SU-DHL-6 (cell line): ENCODE results near the gene PGBD5.

Experiments
- H2AFZ ChIP-seq: fragments of 200-600 bp; sonication (generic); 2 replicates; pipeline ENCODE4 v1.6.1; 2014; ENCODE audit warnings: low read depth, mild to moderate bottlenecking, moderate library complexity, mixed read lengths, antibody characterized with exemption, low read length; ENCODE audit not compliant: severe bottlenecking
- H3F3A ChIP-seq: fragments of 200-600 bp; shearing (Covaris generic); 2 replicates; pipeline ENCODE4 v1.6.0; 2016; ENCODE audit warnings: antibody characterized with exemption, mild to moderate bottlenecking; ENCODE audit not compliant: insufficient read depth
- H3K27ac ChIP-seq: fragments of 200-600 bp; sonication (generic); 2 replicates; pipeline ENCODE4 v1.5.1; 2016; ENCODE audit warnings: low read depth, mild to moderate bottlenecking, low read length, moderate library complexity, mixed read lengths
- H3K27me3 ChIP-seq: fragments of 200-600 bp; sonication (generic), shearing (Covaris generic); 2 replicates; pipeline ENCODE4 v1.6.0; 2014; ENCODE audit warnings: mild to moderate bottlenecking, low read length
- H3K36me3 ChIP-seq: fragments of 200-600 bp; sonication (generic); 2 replicates; pipeline ENCODE4 v1.6.1; 2014; ENCODE audit warnings: mild to moderate bottlenecking, low read length, mixed read lengths
- H3K4me2 ChIP-seq: fragments of 300-600, 200-600 bp; shearing (Covaris generic), sonication (generic); 2 replicates; pipeline ENCODE4 v1.6.0; 2014; ENCODE audit warnings: low read length, low read depth, mild to moderate bottlenecking; ENCODE audit not compliant: poor library complexity, severe bottlenecking
- H3K4me3 ChIP-seq: fragments of 200-600 bp; sonication (generic); 2 replicates; pipeline ENCODE4 v1.5.1; 2014; ENCODE audit warnings: antibody characterized with exemption, low read length, mild to moderate bottlenecking, mixed read lengths; ENCODE audit not compliant: insufficient read depth, poor library complexity, severe bottlenecking
- H3K79me2 ChIP-seq: fragments of 200-600 bp; sonication (generic); 2 replicates; pipeline ENCODE4 v1.6.1; 2014; ENCODE audit warnings: mild to moderate bottlenecking, low read length, moderate library complexity; ENCODE audit not compliant: insufficient read depth
- H3K9ac ChIP-seq: fragments of 200-600 bp; sonication (generic); 2 replicates; pipeline ENCODE4 v1.7.0; 2014; ENCODE audit warnings: mild to moderate bottlenecking, low read length
- H3K9me2 ChIP-seq: fragments of 200-600 bp; sonication (generic); replicated peaks from 2 replicates; pipeline ENCODE4 v1.6.1; 2014; ENCODE audit warnings: low read length; ENCODE audit not compliant: insufficient read depth
- H3K9me3 ChIP-seq: fragments of 200-600 bp; sonication (generic); 2 replicates; pipeline ENCODE4 v1.6.1; 2014; ENCODE audit warnings: low read length, mixed read lengths; ENCODE audit not compliant: insufficient read depth
- H4K20me1 ChIP-seq: fragments of 200-600 bp; sonication (generic); 2 replicates; pipeline ENCODE4 v1.6.1; 2014; ENCODE audit warnings: low read depth, mild to moderate bottlenecking, antibody characterized with exemption, low read length, moderate library complexity, mixed read lengths
- EZH2phosphoT487 ChIP-seq: fragments of 200-600 bp; sonication (generic), shearing (Covaris generic); conservative IDR thresholded peaks from 2 replicates; pipeline ENCODE4 v1.6.1; 2018; ENCODE audit warnings: mild to moderate bottlenecking, antibody characterized with exemption, low read length, moderate library complexity, mixed read lengths
- TF ChIP-seq, protein P1 (sequence below): fragments of 200-600 bp; sonication (generic); IDR thresholded peaks from one replicate; pipeline ENCODE4 v1.5.1; 2017; ENCODE audit warnings: antibody characterized with exemption, mild to moderate bottlenecking, low read length, moderate library complexity; ENCODE audit not compliant: insufficient read depth, poor library complexity, severe bottlenecking

PGBD5 gene

DNA sequence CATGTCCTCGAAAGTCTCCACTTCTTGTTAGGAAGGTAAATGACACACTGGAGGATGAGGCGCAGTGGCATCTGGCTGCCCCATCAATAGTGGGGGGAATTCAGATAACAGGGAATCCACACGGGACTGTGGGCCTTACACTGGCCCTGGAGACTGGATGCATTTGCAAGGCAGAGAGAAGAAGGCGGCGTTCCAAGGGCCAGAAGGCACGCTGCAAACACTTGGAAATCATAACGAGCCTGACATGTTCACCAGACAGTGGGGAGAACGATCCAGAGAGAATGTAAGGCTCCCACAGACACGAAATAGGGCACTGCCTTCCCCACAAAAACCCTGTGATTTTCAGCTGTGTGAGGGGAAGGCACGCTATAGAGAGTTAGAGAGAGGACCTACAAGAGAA is 70.5 kb downstream of the PGBD5 start:
- Histone ChIP-seq H3K36me3 (no peaks in the 10 kb centered on the region), H3K9me2 (no peaks in the 10 kb centered on the region), H2AFZ (no peak overlapping the region), H4K20me1 (no peaks in the 10 kb centered on the region), H3K9me3 (no peaks in the 10 kb centered on the region), H3K79me2 (no peaks in the 10 kb centered on the region), H3K4me3 (no peak overlapping the region), H3K9ac (no peak overlapping the region), H3F3A (no peaks in the 10 kb centered on the region), H3K4me2 (no peak overlapping the region), H3K27ac (no peak overlapping the region), H3K27me3 (no peaks in the 10 kb centered on the region)
- TF ChIP-seq, protein P1, sequence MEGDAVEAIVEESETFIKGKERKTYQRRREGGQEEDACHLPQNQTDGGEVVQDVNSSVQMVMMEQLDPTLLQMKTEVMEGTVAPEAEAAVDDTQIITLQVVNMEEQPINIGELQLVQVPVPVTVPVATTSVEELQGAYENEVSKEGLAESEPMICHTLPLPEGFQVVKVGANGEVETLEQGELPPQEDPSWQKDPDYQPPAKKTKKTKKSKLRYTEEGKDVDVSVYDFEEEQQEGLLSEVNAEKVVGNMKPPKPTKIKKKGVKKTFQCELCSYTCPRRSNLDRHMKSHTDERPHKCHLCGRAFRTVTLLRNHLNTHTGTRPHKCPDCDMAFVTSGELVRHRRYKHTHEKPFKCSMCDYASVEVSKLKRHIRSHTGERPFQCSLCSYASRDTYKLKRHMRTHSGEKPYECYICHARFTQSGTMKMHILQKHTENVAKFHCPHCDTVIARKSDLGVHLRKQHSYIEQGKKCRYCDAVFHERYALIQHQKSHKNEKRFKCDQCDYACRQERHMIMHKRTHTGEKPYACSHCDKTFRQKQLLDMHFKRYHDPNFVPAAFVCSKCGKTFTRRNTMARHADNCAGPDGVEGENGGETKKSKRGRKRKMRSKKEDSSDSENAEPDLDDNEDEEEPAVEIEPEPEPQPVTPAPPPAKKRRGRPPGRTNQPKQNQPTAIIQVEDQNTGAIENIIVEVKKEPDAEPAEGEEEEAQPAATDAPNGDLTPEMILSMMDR: no peak
- TF ChIP-seq EZH2phosphoT487: no peak

DNA sequence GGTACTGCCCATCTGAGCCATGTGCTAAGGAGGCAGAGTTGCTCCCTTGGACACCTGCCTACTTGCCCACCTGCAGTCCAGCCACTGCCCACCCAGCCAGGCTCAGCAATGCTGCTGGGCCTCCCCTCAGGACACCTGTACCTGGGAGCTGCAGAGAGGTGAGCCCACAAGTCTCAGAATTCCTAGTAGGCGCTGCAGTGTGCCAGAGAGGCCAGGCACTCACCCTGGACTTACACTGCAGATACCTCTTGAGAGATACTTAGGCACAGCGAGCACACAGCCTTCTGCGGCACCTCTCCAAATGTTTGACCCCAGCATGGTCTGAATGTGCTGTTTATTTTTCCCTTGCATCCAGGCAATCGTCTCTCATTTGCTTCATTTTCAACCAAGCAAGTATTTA is 71.0 kb downstream of the PGBD5 start:
- TF ChIP-seq EZH2phosphoT487: no peak
- TF ChIP-seq, protein P1: no peak
- H2AFZ ChIP-seq: no peak overlapping the region
- no peaks in the 10 kb centered on the region for H3K9me3 ChIP-seq
- no peaks in the 10 kb centered on the region for H3K9me2 ChIP-seq
- no peak overlapping the region for H3K9ac ChIP-seq
- H3K27ac ChIP-seq: no peak overlapping the region
- H3K27me3 ChIP-seq: no peaks in the 10 kb centered on the region
- no peak overlapping the region for H3K4me3 ChIP-seq
- H3F3A ChIP-seq: no peaks in the 10 kb centered on the region
- H3K4me2 ChIP-seq: no peak overlapping the region
- no peaks in the 10 kb centered on the region for H4K20me1 ChIP-seq
- no peaks in the 10 kb centered on the region for H3K79me2 ChIP-seq
- no peaks in the 10 kb centered on the region for H3K36me3 ChIP-seq

DNA sequence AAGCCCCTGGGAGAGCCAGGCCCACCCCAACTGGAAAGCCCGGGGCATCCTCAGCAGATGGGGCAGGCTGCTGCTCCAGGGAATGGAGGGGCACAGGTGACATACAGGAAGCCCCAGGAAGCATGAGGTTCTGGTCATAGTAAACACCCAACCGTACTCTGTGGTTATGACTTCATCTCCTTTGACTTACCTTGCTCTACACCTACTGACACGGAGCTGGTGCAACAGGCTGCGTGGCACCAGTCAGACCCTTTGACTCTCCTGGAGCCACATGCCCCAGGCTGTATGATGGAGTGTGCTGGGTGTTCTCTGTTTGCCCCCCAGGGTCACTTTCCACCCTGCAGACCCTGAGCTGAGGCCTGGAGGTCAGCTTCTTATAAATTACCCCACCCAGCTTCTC is 72.1 kb downstream of the PGBD5 start:
- Histone ChIP-seq H4K20me1 (no peaks in the 10 kb centered on the region), H3K79me2 (no peaks in the 10 kb centered on the region), H3K36me3 (no peaks in the 10 kb centered on the region), H3F3A (no peaks in the 10 kb centered on the region), H3K27ac (no peak overlapping the region), H3K9me3 (no peaks in the 10 kb centered on the region), H3K4me3 (no peak overlapping the region), H3K9me2 (no peaks in the 10 kb centered on the region), H3K9ac (no peak overlapping the region), H2AFZ (no peak overlapping the region), H3K4me2 (no peak overlapping the region), H3K27me3 (no peaks in the 10 kb centered on the region)
- TF ChIP-seq, protein P1: no peak
- no peak for TF ChIP-seq EZH2phosphoT487

DNA sequence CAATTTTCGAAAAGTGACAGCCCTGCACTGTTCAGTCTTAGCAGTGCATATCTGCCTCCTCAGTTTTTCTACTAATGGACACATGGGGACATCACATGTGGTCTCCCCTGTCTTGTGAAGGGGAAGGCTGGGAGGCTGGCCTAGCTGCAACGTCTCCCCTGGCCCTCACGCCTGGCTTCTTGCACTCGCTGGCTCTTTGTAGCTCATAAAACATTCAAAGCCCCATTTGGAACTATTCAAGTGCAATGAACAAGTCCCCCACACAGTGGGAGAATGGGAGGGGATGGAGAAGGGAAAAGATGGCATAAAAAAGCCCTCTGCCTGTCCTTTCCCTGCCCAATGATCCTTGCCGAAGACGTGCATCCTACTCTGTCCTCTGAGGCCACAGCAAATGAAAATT is 73.6 kb downstream of the PGBD5 start:
- Histone ChIP-seq H3K4me2 (no peak overlapping the region), H3K27ac (no peak overlapping the region), H3K27me3 (no peaks in the 10 kb centered on the region), H3F3A (no peaks in the 10 kb centered on the region), H3K4me3 (no peak overlapping the region), H4K20me1 (no peaks in the 10 kb centered on the region), H2AFZ (no peak overlapping the region), H3K79me2 (no peaks in the 10 kb centered on the region), H3K9me3 (no peaks in the 10 kb centered on the region), H3K9me2 (no peaks in the 10 kb centered on the region), H3K36me3 (no peaks in the 10 kb centered on the region), H3K9ac (no peak overlapping the region)
- TF ChIP-seq EZH2phosphoT487: no peak
- TF ChIP-seq, protein P1: no peak
